IMR-90 (cell line): ENCODE measurements around the gene ZDHHC21. TPM values are rescaled to one million over a fixed set of nuclear protein-coding genes. Genes with fewer than 3 reads are reported as not detected.

Experiments used
- ATAC-seq: fragments of 200-7000 bp; cut with Tn5 transposase; 2 replicates; pipeline ENCODE4 v1.9.1; 2020; ENCODE audit warnings: low read depth, mild to moderate bottlenecking, moderate library complexity
- BruUV-seq: library from RNA; stranded (reverse); fragments of 400-500 nt; replicated peaks from 2 replicates; lab custom pipeline; 2021; lab: Mats Ljungman, UMichigan
- CTCF ChIA-PET: fragments of 300-600 bp; formaldehyde crosslinking; extraction: SDS; loops from one replicate; lab custom pipeline; 2021; ENCODE audit warnings: antibody characterized with exemption; lab: Yijun Ruan, JAX
- POLR2A ChIA-PET: fragments of 300-600 bp; sonication (Branson Sonifier 250); formaldehyde crosslinking; loops from one replicate; lab custom pipeline; 2022; ENCODE audit warnings: antibody characterized with exemption; ENCODE audit not compliant: unreplicated experiment; lab: Charles Lee
- DNase-seq: peaks from one replicate; pipeline ENCODE4 v3.0.0; 2013
- H2AFZ ChIP-seq: replicated peaks from 2 replicates; pipeline ENCODE3; 2013; ENCODE audit warnings: low read length, mild to moderate bottlenecking; ENCODE audit not compliant: poor library complexity
- H2AK5ac ChIP-seq: 2 replicates; pipeline ENCODE4 v1.6.1; 2013; ENCODE audit warnings: low read depth, low read length, inconsistent platforms
- H2AK9ac ChIP-seq: replicated peaks from 2 replicates; pipeline ENCODE3; 2013; ENCODE audit warnings: mild to moderate bottlenecking, low read depth, low read length, moderate library complexity; ENCODE audit not compliant: poor library complexity
- H2BK120ac ChIP-seq: 2 replicates; pipeline ENCODE4 v1.6.1; 2013; ENCODE audit warnings: low read depth, low read length, inconsistent platforms
- H2BK15ac ChIP-seq: 3 replicates; pipeline ENCODE4 v1.6.1; 2013; ENCODE audit warnings: low read depth, low read length, inconsistent platforms
- H2BK20ac ChIP-seq: 2 replicates; pipeline ENCODE4 v1.6.1; 2013; ENCODE audit warnings: low read depth, mild to moderate bottlenecking, inconsistent platforms, low read length, moderate library complexity
- H2BK5ac ChIP-seq: 2 replicates; pipeline ENCODE4 v1.6.1; 2013; ENCODE audit warnings: mild to moderate bottlenecking, low read depth, low read length, inconsistent platforms; ENCODE audit not compliant: poor library complexity, severe bottlenecking
- H3K14ac ChIP-seq: replicated peaks from 2 replicates; pipeline ENCODE4 v1.6.1; 2013; ENCODE audit warnings: low read depth, low read length, inconsistent platforms
- H3K18ac ChIP-seq: 2 replicates; pipeline ENCODE4 v1.6.1; 2013; ENCODE audit warnings: low read depth, low read length, control low read depth
- H3K23ac ChIP-seq: 2 replicates; pipeline ENCODE4 v1.6.1; 2013; ENCODE audit warnings: low read depth, low read length, inconsistent platforms
- H3K27ac ChIP-seq: 2 replicates; pipeline ENCODE4 v1.5.1; 2013; ENCODE audit warnings: mild to moderate bottlenecking, control low read depth, low read length; ENCODE audit not compliant: insufficient read depth
- H3K27me3 ChIP-seq: 2 replicates; pipeline ENCODE4 v1.6.1; 2013; ENCODE audit warnings: low read length; ENCODE audit not compliant: control insufficient read depth, insufficient read depth
- H3K36me3 ChIP-seq: 2 replicates; pipeline ENCODE4 v1.6.1; 2013; ENCODE audit warnings: low read length, mixed read lengths; ENCODE audit not compliant: control insufficient read depth, insufficient read depth
- H3K4ac ChIP-seq: 2 replicates; pipeline ENCODE4 v1.6.1; 2013; ENCODE audit warnings: low read depth, low read length, inconsistent platforms
- H3K4me1 ChIP-seq: 2 replicates; pipeline ENCODE4 v1.6.1; 2013; ENCODE audit warnings: low read length, mixed read lengths; ENCODE audit not compliant: control insufficient read depth, insufficient read depth
- H3K4me2 ChIP-seq: 2 replicates; pipeline ENCODE4 v1.6.1; 2013; ENCODE audit warnings: low read depth, mild to moderate bottlenecking, control low read depth, low read length, moderate library complexity
- H3K4me3 ChIP-seq: 2 replicates; pipeline ENCODE4 v1.5.1; 2013; ENCODE audit warnings: low read depth, mild to moderate bottlenecking, control low read depth, low read length, moderate library complexity; ENCODE audit not compliant: insufficient read depth
- H3K56ac ChIP-seq: 2 replicates; pipeline ENCODE4 v1.6.1; 2013; ENCODE audit warnings: low read length, inconsistent platforms; ENCODE audit not compliant: insufficient read depth; ENCODE audit errors: extremely low read depth
- H3K79me1 ChIP-seq, 2 experiments: 2 replicates each; pipeline ENCODE4 v1.6.1; 2013; ENCODE audit warnings: low read length in 2 of 2, inconsistent platforms in 1 of 2, low read depth in 1 of 2
- H3K9ac ChIP-seq: 2 replicates; pipeline ENCODE4 v1.6.1; 2013; ENCODE audit warnings: low read depth, low read length, control low read depth
- H3K9me1 ChIP-seq: 2 replicates; pipeline ENCODE4 v1.6.1; 2013; ENCODE audit warnings: low read length, inconsistent platforms; ENCODE audit not compliant: insufficient read depth
- H3K9me3 ChIP-seq: 2 replicates; pipeline ENCODE4 v1.6.1; 2013; ENCODE audit warnings: low read length; ENCODE audit not compliant: control insufficient read depth, insufficient read depth
- H4K20me1 ChIP-seq: 2 replicates; pipeline ENCODE4 v1.6.1; 2013; ENCODE audit warnings: low read length, inconsistent platforms; ENCODE audit not compliant: insufficient read depth
- H4K5ac ChIP-seq: 2 replicates; pipeline ENCODE4 v1.6.1; 2013; ENCODE audit warnings: mild to moderate bottlenecking, low read depth, low read length, control low read depth
- H4K8ac ChIP-seq, 2 experiments: 2 replicates each; pipeline ENCODE4 v1.6.1; 2013; ENCODE audit warnings: low read depth in 2 of 2, low read length in 2 of 2, control low read depth in 1 of 2, inconsistent platforms in 1 of 2
- H4K91ac ChIP-seq: 2 replicates; pipeline ENCODE4 v1.6.1; 2013; ENCODE audit warnings: low read depth, low read length, inconsistent platforms; ENCODE audit not compliant: insufficient read depth
- BHLHE40 ChIP-seq: fragments of 150-350 bp; IDR thresholded peaks from 2 replicates; pipeline ENCODE4 v1.6.1; 2016; ENCODE audit warnings: mild to moderate bottlenecking, low read depth, low read length
- CEBPB ChIP-seq: IDR thresholded peaks from 2 replicates; pipeline ENCODE4 v1.6.1; 2012; ENCODE audit warnings: low read depth, low read length, improper control_type of control experiment
- FOS ChIP-seq: fragments of 150-350 bp; IDR thresholded peaks from 2 replicates; pipeline ENCODE4 v1.6.1; 2016; ENCODE audit warnings: low read depth, low read length
- MAFK ChIP-seq: IDR thresholded peaks from 2 replicates; pipeline ENCODE4 v1.6.1; 2012; ENCODE audit warnings: low read depth, low read length, improper control_type of control experiment
- MAZ ChIP-seq: IDR thresholded peaks from 2 replicates; pipeline ENCODE4 v1.6.1; 2012; ENCODE audit warnings: low read depth, mild to moderate bottlenecking, low read length, improper control_type of control experiment, moderate library complexity, borderline replicate concordance
- POLR2A ChIP-seq: IDR thresholded peaks from 2 replicates; pipeline ENCODE4 v1.6.1; 2012; ENCODE audit warnings: mild to moderate bottlenecking, low read depth, low read length
- RCOR1 ChIP-seq: IDR thresholded peaks from 2 replicates; pipeline ENCODE4 v1.6.1; 2012; ENCODE audit warnings: mild to moderate bottlenecking, low read length, improper control_type of control experiment; ENCODE audit not compliant: insufficient replicate concordance
- WGBS, 2 experiments: methylation state at CpG; one replicate each; pipeline versions ENCODE4 v1.1.5 to v1.1.7; 2013; ENCODE audit warnings: missing lambda C conversion rate in 2 of 2; ENCODE audit not compliant: insufficient read length in 1 of 2; ENCODE audit errors: extremely low coverage in 2 of 2; 5-methylcytosine and 5-hydroxymethylcytosine counted together
- dilution Hi-C: fragments of 300-500 bp; cut with HindIII; formaldehyde crosslinking; loops from one replicate; pipeline ENCODE4 v1.14.3; 2018; ENCODE audit warnings: low sequenced_read_pairs; ENCODE audit not compliant: unreplicated experiment
- in situ Hi-C: fragments of 300-500 bp; cut with MboI; formaldehyde crosslinking; loops from 3 replicates; pipeline ENCODE4 v1.14.3; 2019; ENCODE audit warnings: low sequenced_read_pairs, inconsistent platforms, mixed read lengths
- intact Hi-C: fragments of 100-400 bp; cut with micrococcal nuclease; formaldehyde crosslinking; loops from 2 replicates; pipeline ENCODE4 v1.10.0; 2022
- polyA plus RNA-seq, 3 experiments: library from polyadenylated mRNA; depleted of rRNA; stranded (reverse); fragments of >200 nt; gene quantifications; 2 replicates each; pipeline ENCODE4 v1.2.3, GENCODE V29; 2012; ENCODE audit warnings: low replicate concordance in 1 of 3
- total RNA-seq: library from RNA; depleted of rRNA; stranded (reverse); fragments of >200 nt; gene quantifications from 2 replicates; pipeline ENCODE4 v1.2.3, GENCODE V29; 2012
- TF ChIP-seq, protein P1 (sequence below): fragments of 150-350 bp; IDR thresholded peaks from 2 replicates; pipeline ENCODE4 v1.6.1; 2017; ENCODE audit warnings: mild to moderate bottlenecking, antibody characterized with exemption, low read length, low read depth
- TF ChIP-seq, protein P2 (sequence below): fragments of 150-350 bp; IDR thresholded peaks from 2 replicates; pipeline ENCODE4 v1.6.1; 2016; ENCODE audit warnings: low read depth, mild to moderate bottlenecking, low read length, moderate library complexity, borderline replicate concordance

The ZDHHC21 gene
- total and polyA plus RNA-seq, 2 of the 4 experiments (the other 2 are of a cell fraction) = 2.8 to 4.5 TPM

DNA sequence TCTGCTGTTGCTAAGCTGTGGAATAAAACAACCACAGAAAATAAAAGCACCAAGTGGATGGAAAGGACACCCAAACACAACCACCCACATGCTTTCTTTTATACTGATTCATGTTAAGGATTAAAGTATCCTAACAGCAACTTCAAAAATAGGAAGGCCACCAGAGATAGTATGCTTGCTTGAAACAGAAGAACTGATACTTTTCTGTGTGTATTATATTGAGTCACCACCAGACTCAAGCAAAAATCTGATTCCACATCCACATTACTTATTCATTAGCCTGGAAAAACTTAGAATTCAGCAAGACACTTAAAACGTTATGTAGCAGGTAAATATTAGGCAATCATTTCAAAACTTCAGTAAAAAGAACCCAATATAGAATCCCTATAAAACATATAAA is 52.3 kb downstream of the ZDHHC21 start:
- no peak overlapping the region for H3K4me3 ChIP-seq
- ChIA-PET CTCF (interaction anchor here (1.5 kb wide), 1 partner anchor 12 kb away, joined by 4 read pairs; no protein-coding TSS in a partner anchor), POLR2A (interaction anchor here (0.6 kb wide), 1 partner anchor 8 kb away, joined by 3 read pairs; no protein-coding TSS in a partner anchor)
- no peaks in the 10 kb centered on the region for H3K36me3 ChIP-seq
- H3K27me3 ChIP-seq = no peaks in the 10 kb centered on the region
- no peak overlapping the region for H3K4ac ChIP-seq
- no peak overlapping the region for H3K9ac ChIP-seq
- no peak overlapping the region for H4K91ac ChIP-seq
- no peak overlapping the region for H3K56ac ChIP-seq
- intact Hi-C loops = no loop called here
- no peak overlapping the region for H2BK20ac ChIP-seq
- no peak overlapping the region for H2AK5ac ChIP-seq
- in situ Hi-C loops = no loop called here
- H3K18ac ChIP-seq = no peak overlapping the region
- H3K14ac ChIP-seq = no peak overlapping the region
- dilution Hi-C loops = no loop called here
- TF ChIP-seq BHLHE40 (no peak), MAZ (no peak), RCOR1 (no peak), FOS (no peak), CEBPB (no peak), MAFK (no peak), POLR2A (no peak)
- TF ChIP-seq, protein P1, sequence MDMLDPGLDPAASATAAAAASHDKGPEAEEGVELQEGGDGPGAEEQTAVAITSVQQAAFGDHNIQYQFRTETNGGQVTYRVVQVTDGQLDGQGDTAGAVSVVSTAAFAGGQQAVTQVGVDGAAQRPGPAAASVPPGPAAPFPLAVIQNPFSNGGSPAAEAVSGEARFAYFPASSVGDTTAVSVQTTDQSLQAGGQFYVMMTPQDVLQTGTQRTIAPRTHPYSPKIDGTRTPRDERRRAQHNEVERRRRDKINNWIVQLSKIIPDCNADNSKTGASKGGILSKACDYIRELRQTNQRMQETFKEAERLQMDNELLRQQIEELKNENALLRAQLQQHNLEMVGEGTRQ = no peak
- TF ChIP-seq, protein P2, sequence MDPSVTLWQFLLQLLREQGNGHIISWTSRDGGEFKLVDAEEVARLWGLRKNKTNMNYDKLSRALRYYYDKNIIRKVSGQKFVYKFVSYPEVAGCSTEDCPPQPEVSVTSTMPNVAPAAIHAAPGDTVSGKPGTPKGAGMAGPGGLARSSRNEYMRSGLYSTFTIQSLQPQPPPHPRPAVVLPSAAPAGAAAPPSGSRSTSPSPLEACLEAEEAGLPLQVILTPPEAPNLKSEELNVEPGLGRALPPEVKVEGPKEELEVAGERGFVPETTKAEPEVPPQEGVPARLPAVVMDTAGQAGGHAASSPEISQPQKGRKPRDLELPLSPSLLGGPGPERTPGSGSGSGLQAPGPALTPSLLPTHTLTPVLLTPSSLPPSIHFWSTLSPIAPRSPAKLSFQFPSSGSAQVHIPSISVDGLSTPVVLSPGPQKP = no peak
- peaks cover 4% of the 10 kb centered on the region for H3K4me1 ChIP-seq
- H2BK120ac ChIP-seq = no peak overlapping the region
- no peaks in the 10 kb centered on the region for H3K9me3 ChIP-seq
- ATAC-seq = 0 out of 2 replicates have a peak, but pooled peaks have one; percentile 13
- H4K8ac ChIP-seq = no peak overlapping the region
- H3K27ac ChIP-seq = no peak overlapping the region
- no peak overlapping the region for H2AK9ac ChIP-seq
- no peaks in the 10 kb centered on the region; a peak in 1 of 4 replicates for H3K79me1 ChIP-seq
- no peak for DNase-seq
- H2BK5ac ChIP-seq = no peak overlapping the region
- H3K23ac ChIP-seq = no peak overlapping the region
- 0 out of 2 replicates have a peak, but pooled peaks cover 2% of the 10 kb centered on the region for H3K9me1 ChIP-seq
- WGBS, 2 experiments = no CpG with 5 or more reads among the region's 1 CpG
- peak overlapping the region; percentile 40; the same call in 1 of the 2 replicates for H3K4me2 ChIP-seq
- H2AFZ ChIP-seq = no peak overlapping the region
- no peaks in the 10 kb centered on the region for H4K20me1 ChIP-seq
- no TSS peak for BruUV-seq
- H2BK15ac ChIP-seq = no peak overlapping the region
- no peak overlapping the region; the same call in 1 of the 2 replicates for H4K5ac ChIP-seq
